ENCODE results near the gene LRRC32. TPM values are rescaled to one million over a fixed set of nuclear protein-coding genes. Genes with fewer than 3 reads are reported as not detected.

Gene LRRC32
- total RNA-seq, 2 experiments from 2014 or later = 4.7 to 5.7 TPM

GRCh38 chr11:76685237-76685636 lies 14.7 kb upstream of the LRRC32 start:
- peaks cover 2% of the 10 kb centered on the region for H3K27me3 Mint-ChIP-seq
- H3K9me3 Mint-ChIP-seq (ENCODE audit: low read depth) = no peaks in the 10 kb centered on the region
- H3K27ac Mint-ChIP-seq = no peak overlapping the region
- no peaks in the 10 kb centered on the region for H3K36me3 Mint-ChIP-seq (ENCODE audit: low read depth)
- POLR2A ChIA-PET = no interaction called here
- no peak overlapping the region for H3K4me3 Mint-ChIP-seq
- intact Hi-C loops (cut with DNase I, micrococcal nuclease) = loop anchor here (10.0 kb wide), 1 partner anchor 360 kb away; no protein-coding TSS in a partner anchor
- ATAC-seq = no peak
- no peak for DNase-seq
- peaks cover 10% of the 10 kb centered on the region for H3K4me1 Mint-ChIP-seq
- CTCF ChIA-PET = interaction anchor here (0.7 to 1.1 kb wide), 2 partner anchors 46 to 97 kb away, joined by 3 read pairs; no protein-coding TSS in a partner anchor

GRCh38 chr11:76684516-76684915 lies 14.0 kb upstream of the LRRC32 start:
- CTCF ChIA-PET = interaction anchor here (1.1 kb wide), 1 partner anchor 96 kb away, joined by 3 read pairs; no protein-coding TSS in a partner anchor
- no peak overlapping the region for H3K4me3 Mint-ChIP-seq
- H3K27me3 Mint-ChIP-seq = peaks cover 2% of the 10 kb centered on the region
- no peaks in the 10 kb centered on the region for H3K9me3 Mint-ChIP-seq (ENCODE audit: low read depth)
- POLR2A ChIA-PET = no interaction called here
- intact Hi-C loops (cut with DNase I, micrococcal nuclease) = loop anchor here (5.0 to 10.0 kb wide), 2 partner anchors 360 to 477 kb away; partner anchors contain the start of gene WNT11 (in 1 of the 2)
- peaks cover 10% of the 10 kb centered on the region for H3K4me1 Mint-ChIP-seq
- H3K27ac Mint-ChIP-seq = no peak overlapping the region
- DNase-seq (no peak), ATAC-seq (no peak)
- no peaks in the 10 kb centered on the region for H3K36me3 Mint-ChIP-seq (ENCODE audit: low read depth)

- Mint-ChIP-seq H3K4me1 (peaks cover 10% of the 10 kb centered on the region), H3K4me3 (no peak overlapping the region), H3K36me3 (ENCODE audit: low read depth) (no peaks in the 10 kb centered on the region), H3K27me3 (peaks cover 2% of the 10 kb centered on the region), H3K9me3 (ENCODE audit: low read depth) (no peaks in the 10 kb centered on the region), H3K27ac (no peak overlapping the region)
- ATAC-seq (no peak), DNase-seq (no peak)
- POLR2A ChIA-PET = no interaction called here
- intact Hi-C loops (cut with DNase I, micrococcal nuclease) = loop anchor here (5.0 to 10.0 kb wide), 2 partner anchors 359 to 476 kb away; partner anchors contain the start of gene WNT11 (in 1 of the 2)
- CTCF ChIA-PET = interaction anchor here (0.6 kb wide), 1 partner anchor 182 kb away, joined by 4 read pairs; no protein-coding TSS in a partner anchor
Measured at GRCh38 chr11:76683161-76684095, 12.9 kb upstream of the LRRC32 start.

GRCh38 chr11:76682684-76683083 lies 12.1 kb upstream of the LRRC32 start:
- Mint-ChIP-seq H3K9me3 (ENCODE audit: low read depth) (no peaks in the 10 kb centered on the region), H3K27ac (no peak overlapping the region), H3K4me3 (no peak overlapping the region), H3K4me1 (peaks cover 10% of the 10 kb centered on the region), H3K36me3 (ENCODE audit: low read depth) (no peaks in the 10 kb centered on the region), H3K27me3 (peaks cover 2% of the 10 kb centered on the region)
- CTCF ChIA-PET = interaction anchor here (0.6 to 1.4 kb wide), 2 partner anchors 11 to 213 kb away, joined by 3 to 5 read pairs; no protein-coding TSS in a partner anchor
- no peak for DNase-seq
- POLR2A ChIA-PET = no interaction called here
- no peak for ATAC-seq
- intact Hi-C loops (cut with DNase I, micrococcal nuclease) = loop anchor here (5.0 to 10.0 kb wide), 2 partner anchors 358 to 475 kb away; partner anchors contain the start of gene WNT11 (in 1 of the 2)

- DNase-seq = no peak
- Mint-ChIP-seq H3K9me3 (ENCODE audit: low read depth) (no peaks in the 10 kb centered on the region), H3K36me3 (ENCODE audit: low read depth) (no peaks in the 10 kb centered on the region), H3K4me1 (peaks cover 10% of the 10 kb centered on the region), H3K27ac (no peak overlapping the region), H3K4me3 (no peak overlapping the region), H3K27me3 (peaks cover 2% of the 10 kb centered on the region)
- CTCF ChIA-PET = interaction anchor here (0.7 to 1.4 kb wide), 8 partner anchors 10 to 360 kb away, joined by 3 to 5 read pairs (median 3); no protein-coding TSS in a partner anchor
- intact Hi-C loops (cut with DNase I, micrococcal nuclease) = loop anchor here (5.0 to 10.0 kb wide), 2 partner anchors 357 to 475 kb away; partner anchors contain the start of gene WNT11 (in 1 of the 2)
- POLR2A ChIA-PET = no interaction called here
- ATAC-seq = no peak
Measured at GRCh38 chr11:76682106-76682505, 11.6 kb upstream of the LRRC32 start.

- H3K4me1 Mint-ChIP-seq = no peaks in the 10 kb centered on the region
- no peaks in the 10 kb centered on the region for H3K9me3 Mint-ChIP-seq (ENCODE audit: low read depth)
- POLR2A ChIA-PET = interaction anchor here (0.7 kb wide), 1 partner anchor 103 kb away, joined by 3 read pairs; no protein-coding TSS in a partner anchor
- intact Hi-C loops (cut with DNase I, micrococcal nuclease) = loop anchor here (1.0 to 10.0 kb wide), 6 partner anchors 82 to 473 kb away; partner anchors contain the start of gene WNT11 (in 1 of the 2)
- peak; percentile 86 for ATAC-seq
- DNase-seq = peak; percentile 82
- CTCF ChIA-PET = interaction anchor here (0.5 to 1.9 kb wide), 11 partner anchors 22 to 473 kb away, joined by 3 to 8 read pairs (median 3); no protein-coding TSS in a partner anchor
- H3K4me3 Mint-ChIP-seq = no peak overlapping the region
- H3K36me3 Mint-ChIP-seq (ENCODE audit: low read depth) = no peaks in the 10 kb centered on the region
- no peak overlapping the region for H3K27ac Mint-ChIP-seq
- H3K27me3 Mint-ChIP-seq = peaks cover 7% of the 10 kb centered on the region
Measured at GRCh38 chr11:76680518-76681425, 10.2 kb upstream of the LRRC32 start.

- Mint-ChIP-seq H3K36me3 (ENCODE audit: low read depth) (no peaks in the 10 kb centered on the region), H3K4me1 (peaks cover 2% of the 10 kb centered on the region), H3K4me3 (no peak overlapping the region), H3K27ac (no peak overlapping the region), H3K27me3 (peaks cover 7% of the 10 kb centered on the region), H3K9me3 (ENCODE audit: low read depth) (no peaks in the 10 kb centered on the region)
- intact Hi-C loops (cut with DNase I, micrococcal nuclease) = loop anchor here in 1 of 2 experiments (10.0 kb wide), 1 partner anchor 84 kb away; no protein-coding TSS in a partner anchor
- ATAC-seq (no peak), DNase-seq (no peak)
- CTCF ChIA-PET = interaction anchor here (0.5 to 1.3 kb wide), 7 partner anchors 8 to 470 kb away, joined by 3 to 6 read pairs (median 4); no protein-coding TSS in a partner anchor
- POLR2A ChIA-PET = no interaction called here
Measured at GRCh38 chr11:76678321-76678720, 7.8 kb upstream of the LRRC32 start.

GRCh38 chr11:76677458-76677765 lies 6.9 kb upstream of the LRRC32 start:
- Mint-ChIP-seq H3K4me1 (peaks cover 8% of the 10 kb centered on the region), H3K9me3 (ENCODE audit: low read depth) (no peaks in the 10 kb centered on the region), H3K4me3 (no peak overlapping the region), H3K36me3 (ENCODE audit: low read depth) (no peaks in the 10 kb centered on the region), H3K27ac (peak overlapping the region; percentile 20), H3K27me3 (peaks cover 10% of the 10 kb centered on the region)
- no peak for ATAC-seq
- intact Hi-C loops (cut with DNase I, micrococcal nuclease) = loop anchor here in 1 of 2 experiments (10.0 kb wide), 1 partner anchor 83 kb away; no protein-coding TSS in a partner anchor
- CTCF ChIA-PET = interaction anchor here (1.1 to 1.2 kb wide), 2 partner anchors 9 to 14 kb away, joined by 3 to 5 read pairs; no protein-coding TSS in a partner anchor
- POLR2A ChIA-PET = no interaction called here
- DNase-seq = no peak

- ATAC-seq (no peak), DNase-seq (no peak)
- intact Hi-C loops (cut with DNase I, micrococcal nuclease) = loop anchor here in 1 of 2 experiments (10.0 kb wide), 1 partner anchor 82 kb away; no protein-coding TSS in a partner anchor
- H3K27me3 Mint-ChIP-seq = peaks cover 10% of the 10 kb centered on the region
- H3K9me3 Mint-ChIP-seq (ENCODE audit: low read depth) = no peaks in the 10 kb centered on the region
- no peak overlapping the region for H3K4me3 Mint-ChIP-seq
- ChIA-PET POLR2A (no interaction called here), CTCF (interaction anchor here (1.1 kb wide), 1 partner anchor 13 kb away, joined by 3 read pairs; no protein-coding TSS in a partner anchor)
- H3K36me3 Mint-ChIP-seq (ENCODE audit: low read depth) = no peaks in the 10 kb centered on the region
- no peak overlapping the region for H3K27ac Mint-ChIP-seq
- H3K4me1 Mint-ChIP-seq = peaks cover 12% of the 10 kb centered on the region
Measured at GRCh38 chr11:76676636-76677457, 6.3 kb upstream of the LRRC32 start.

Measured in activated CD4-positive, alpha-beta T cell treated with anti-CD3 and anti-CD28 coated beads for 36 hours (primary cell).